Fibroblast of lung (primary cell): ENCODE measurements around the gene HMGCS2. TPM values are rescaled to one million over a fixed set of nuclear protein-coding genes. Genes with fewer than 3 reads are reported as not detected.

ENCODE experiments used
- DNase-seq, 2 donors: peaks; one replicate each; pipeline versions ENCODE4 v3.0.0 to v3.0.0-alpha.2; 2010; ENCODE audit warnings: low read depth in 2 of 2
- H2AFZ ChIP-seq: 2 replicates; pipeline ENCODE4 v1.5.1; 2012; ENCODE audit warnings: low read length, control low read depth, inconsistent platforms
- H3K27ac ChIP-seq: 2 replicates; pipeline ENCODE4 v1.5.1; 2011; ENCODE audit warnings: low read length, control low read depth; ENCODE audit not compliant: insufficient read depth
- H3K27me3 ChIP-seq: 2 replicates; pipeline ENCODE4 v1.5.1; 2011; ENCODE audit warnings: mild to moderate bottlenecking, low read length; ENCODE audit not compliant: control insufficient read depth, insufficient read depth
- H3K36me3 ChIP-seq: 2 replicates; pipeline ENCODE4 v1.5.1; 2011; ENCODE audit warnings: low read length; ENCODE audit not compliant: control insufficient read depth, insufficient read depth
- H3K4me1 ChIP-seq: 2 replicates; pipeline ENCODE4 v1.5.1; 2011; ENCODE audit warnings: low read length; ENCODE audit not compliant: control insufficient read depth, insufficient read depth; ENCODE audit errors: extremely low read depth
- H3K4me2 ChIP-seq: 2 replicates; pipeline ENCODE4 v1.5.1; 2011; ENCODE audit warnings: low read length, control low read depth; ENCODE audit not compliant: insufficient read depth; ENCODE audit errors: extremely low read depth
- H3K4me3 ChIP-seq, 4 experiments: fragments of 200-600 bp in 1 of 4; sonication (generic) in 1 of 4; replicated peaks in 1 of 4; 2 replicates each; pipeline ENCODE4 v1.5.1; 2011 to 2016; ENCODE audit warnings: low read length in 4 of 4, low read depth in 3 of 4, mild to moderate bottlenecking in 3 of 4, control low read depth in 2 of 4, inconsistent platforms in 1 of 4, mixed read lengths in 1 of 4; ENCODE audit not compliant: insufficient read depth in 1 of 4; ENCODE audit errors: control extremely low read depth in 1 of 4
- H3K79me2 ChIP-seq: 2 replicates; pipeline ENCODE4 v1.5.1; 2012; ENCODE audit warnings: mild to moderate bottlenecking, low read length, inconsistent platforms; ENCODE audit not compliant: control insufficient read depth, insufficient read depth
- H3K9ac ChIP-seq: 2 replicates; pipeline ENCODE4 v1.5.1; 2011; ENCODE audit warnings: mild to moderate bottlenecking, low read length, control low read depth; ENCODE audit not compliant: insufficient read depth
- H3K9me3 ChIP-seq: 2 replicates; pipeline ENCODE4 v1.5.1; 2012; ENCODE audit warnings: low read depth, low read length; ENCODE audit not compliant: control insufficient read depth, insufficient read depth
- H4K20me1 ChIP-seq: 2 replicates; pipeline ENCODE4 v1.5.1; 2011; ENCODE audit warnings: low read length; ENCODE audit not compliant: control insufficient read depth, insufficient read depth; ENCODE audit errors: extremely low read depth
- CTCF ChIP-seq, 2 donors: IDR thresholded peaks in 1 of 2; conservative IDR thresholded peaks in 1 of 2; 1 replicate in 1 of 2; 2 replicates in 1 of 2; pipeline ENCODE4 v1.5.1; 2011 to 2012; ENCODE audit warnings: low read length in 2 of 2, control low read depth in 1 of 2, inconsistent platforms in 1 of 2, low read depth in 1 of 2, mild to moderate bottlenecking in 1 of 2
- EZH2 ChIP-seq: IDR thresholded peaks from 2 replicates; pipeline ENCODE4 v1.5.1; 2012; ENCODE audit warnings: low read length, control low read depth, mild to moderate bottlenecking; ENCODE audit errors: missing control alignments
- polyA plus RNA-seq, 2 donors: library from polyadenylated mRNA; depleted of rRNA in 1 of 2; stranded (reverse) in 1 of 2; unstranded in 1 of 2; fragments of >200 nt; gene quantifications; 2 replicates each; pipeline ENCODE4 v1.2.1, GENCODE V29; 2011 to 2012; ENCODE audit warnings: missing spikeins in 1 of 2
- total RNA-seq: library from RNA; depleted of rRNA; stranded (reverse); fragments of >200 nt; gene quantifications from 2 replicates; pipeline ENCODE4 v1.2.1, GENCODE V29; 2014

HMGCS2 gene
- total and polyA plus RNA-seq, 2 donors (not counting 1 experiment from before 2014, with no cell fraction given): not detected

- no peak overlapping the region for H3K4me2 ChIP-seq
- H3K79me2 ChIP-seq: no peaks in the 10 kb centered on the region
- H3K9me3 ChIP-seq: no peaks in the 10 kb centered on the region
- no peaks in the 10 kb centered on the region for H4K20me1 ChIP-seq
- no peaks in the 10 kb centered on the region for H3K4me1 ChIP-seq
- DNase-seq: no peak
- peaks cover 21% of the 10 kb centered on the region for H3K27me3 ChIP-seq
- no peak overlapping the region for H2AFZ ChIP-seq
- no peak overlapping the region for H3K4me3 ChIP-seq
- no peak overlapping the region for H3K27ac ChIP-seq
- no peaks in the 10 kb centered on the region for H3K36me3 ChIP-seq
- H3K9ac ChIP-seq: no peak overlapping the region
- no peak for TF ChIP-seq CTCF (conservative IDR thresholded peaks at IDR 0.05 in 1 of 2, IDR thresholded peaks at IDR 0.05 in 1 of 2; ENCODE audit: low read depth in 1 of 2, low read length in 2 of 2)
- no peak for TF ChIP-seq EZH2
Measured at GRCh38 chr1:119805247-119805646, 36.5 kb upstream of the HMGCS2 start.

GRCh38 chr1:119799599-119800177 lies 31.0 kb upstream of the HMGCS2 start:
- H3K79me2 ChIP-seq: no peaks in the 10 kb centered on the region
- H3K27me3 ChIP-seq: peaks cover 8% of the 10 kb centered on the region
- H2AFZ ChIP-seq: no peak overlapping the region
- no peaks in the 10 kb centered on the region for H3K36me3 ChIP-seq
- no peak overlapping the region for H3K27ac ChIP-seq
- no peaks in the 10 kb centered on the region for H3K4me1 ChIP-seq
- H3K9ac ChIP-seq: no peak overlapping the region
- DNase-seq: no peak
- no peaks in the 10 kb centered on the region for H4K20me1 ChIP-seq
- H3K4me2 ChIP-seq: no peak overlapping the region
- H3K9me3 ChIP-seq: no peaks in the 10 kb centered on the region
- H3K4me3 ChIP-seq: no peak overlapping the region
- no peak for TF ChIP-seq CTCF (conservative IDR thresholded peaks at IDR 0.05 in 1 of 2, IDR thresholded peaks at IDR 0.05 in 1 of 2; ENCODE audit: low read depth in 1 of 2, low read length in 2 of 2)
- TF ChIP-seq EZH2: no peak

DNA sequence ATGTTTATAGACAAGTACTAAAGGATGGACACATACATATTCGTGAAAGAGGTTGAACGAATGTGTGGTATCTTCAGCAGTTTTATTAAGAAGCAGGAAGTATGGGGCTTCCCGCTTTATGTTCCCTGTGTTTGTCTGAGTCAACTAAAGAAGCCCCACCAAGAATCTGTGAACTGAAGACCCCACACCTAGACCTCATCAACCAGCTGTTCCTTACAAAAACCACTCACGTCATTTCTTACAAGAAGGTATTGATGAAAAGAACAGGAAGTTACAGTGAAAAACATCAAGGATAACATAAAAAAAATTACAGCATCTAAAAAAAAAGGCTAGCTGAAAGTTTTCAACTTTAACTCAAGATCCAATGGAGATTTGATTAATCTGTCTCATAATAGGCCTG lies 30.3 kb upstream of the HMGCS2 start:
- Histone ChIP-seq H2AFZ (no peak overlapping the region), H3K9me3 (no peaks in the 10 kb centered on the region), H3K4me1 (no peaks in the 10 kb centered on the region), H3K27ac (no peak overlapping the region), H3K36me3 (no peaks in the 10 kb centered on the region), H3K4me3 (no peak overlapping the region), H3K4me2 (no peak overlapping the region), H4K20me1 (no peaks in the 10 kb centered on the region), H3K79me2 (no peaks in the 10 kb centered on the region), H3K9ac (no peak overlapping the region), H3K27me3 (peaks cover 7% of the 10 kb centered on the region)
- no peak for DNase-seq
- no peak for TF ChIP-seq EZH2
- no peak for TF ChIP-seq CTCF (conservative IDR thresholded peaks at IDR 0.05 in 1 of 2, IDR thresholded peaks at IDR 0.05 in 1 of 2; ENCODE audit: low read depth in 1 of 2, low read length in 2 of 2)
